HG03060 (cell line): Measurements from ENCODE around the gene POLR1D.

ENCODE experiments used
- ATAC-seq: cut with Tn5 transposase; IDR thresholded peaks from one replicate; pipeline ENCODE4 v1.9.1; 2021; ENCODE audit warnings: low read depth, moderate number of reproducible peaks; ENCODE audit not compliant: unreplicated experiment

The POLR1D gene

GRCh38 chr13:27621366-27622101, at the start of gene POLR1D:
Gene POLR1D (plus strand): TSS chr13:27621892. CDS start chr13:27621984, 92 bp downstream.
- ATAC-seq = peak; percentile 34

- ATAC-seq = no peak
These were observed 49.3 kb upstream of the POLR1D start for GRCh38 chr13:27572234-27572901.

- no peak for ATAC-seq
These were observed 48.4 kb upstream of the POLR1D start for GRCh38 chr13:27573265-27573664.

- no peak for ATAC-seq
These were observed 47.0 kb upstream of the POLR1D start for GRCh38 chr13:27574661-27575060.

GRCh38 chr13:27578121-27579030, 43.3 kb upstream of the POLR1D start:
- no peak for ATAC-seq

GRCh38 chr13:27583645-27584044, 38.0 kb upstream of the POLR1D start:
- ATAC-seq = no peak

- no peak for ATAC-seq
These were observed 34.5 kb upstream of the POLR1D start for GRCh38 chr13:27587095-27587746.

GRCh38 chr13:27588405-27588804, 33.3 kb upstream of the POLR1D start:
- no peak for ATAC-seq

GRCh38 chr13:27592865-27593264, 28.8 kb upstream of the POLR1D start:
- no peak for ATAC-seq

GRCh38 chr13:27593267-27593666, 28.4 kb upstream of the POLR1D start:
- no peak for ATAC-seq

- ATAC-seq = no peak
These were observed 26.5 kb upstream of the POLR1D start for GRCh38 chr13:27595055-27595811.

- ATAC-seq = no peak
These were observed 22.6 kb upstream of the POLR1D start for GRCh38 chr13:27599096-27599495.

GRCh38 chr13:27599845-27600553, 21.7 kb upstream of the POLR1D start:
- ATAC-seq = no peak

- no peak for ATAC-seq
These were observed 21.0 kb upstream of the POLR1D start for GRCh38 chr13:27600711-27601110.

- no peak for ATAC-seq
These were observed 20.5 kb upstream of the POLR1D start for GRCh38 chr13:27601208-27601607.

- ATAC-seq = no peak
These were observed 19.9 kb upstream of the POLR1D start for GRCh38 chr13:27601803-27602202.

- ATAC-seq = no peak
These were observed 16.6 kb upstream of the POLR1D start for GRCh38 chr13:27605099-27605498.

GRCh38 chr13:27605610-27606200, 16.0 kb upstream of the POLR1D start:
- no peak for ATAC-seq

- no peak for ATAC-seq
These were observed 14.6 kb upstream of the POLR1D start for GRCh38 chr13:27607125-27607524.
